TTC549 (cell line): ENCODE results near the gene F7.
"Not testable (repeated sequence)": the region's sequence is repeated elsewhere in the genome, so short reads cannot be mapped to it uniquely, and the experiment has no call there.

Experiments
- FAIRE-seq: peaks from 2 replicates; lab custom pipeline; 2012; peaks lifted over from hg19 to GRCh38; lab: Jason Lieb, UNC

Gene F7

DNA sequence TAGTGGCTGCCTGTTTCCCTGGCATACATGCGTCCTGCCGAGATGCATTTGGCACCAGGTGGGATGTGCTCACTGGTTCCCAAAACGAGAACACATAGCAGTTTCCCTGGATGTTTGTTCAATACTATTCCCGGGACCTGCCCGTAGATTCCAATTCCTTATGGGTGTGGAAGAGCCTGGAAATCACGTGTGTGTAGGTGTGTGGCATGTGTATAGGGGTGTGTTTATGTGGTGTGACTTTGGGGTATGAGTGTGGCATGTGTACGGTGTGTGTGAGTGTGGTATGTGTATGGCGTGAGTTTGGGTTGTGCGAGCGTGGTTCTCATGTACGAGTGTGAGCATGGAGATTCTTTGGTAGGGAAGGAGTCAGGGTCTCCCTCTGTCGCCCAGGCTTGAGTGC lies 2.9 kb upstream of the F7 start:
- FAIRE-seq, result no peak

DNA sequence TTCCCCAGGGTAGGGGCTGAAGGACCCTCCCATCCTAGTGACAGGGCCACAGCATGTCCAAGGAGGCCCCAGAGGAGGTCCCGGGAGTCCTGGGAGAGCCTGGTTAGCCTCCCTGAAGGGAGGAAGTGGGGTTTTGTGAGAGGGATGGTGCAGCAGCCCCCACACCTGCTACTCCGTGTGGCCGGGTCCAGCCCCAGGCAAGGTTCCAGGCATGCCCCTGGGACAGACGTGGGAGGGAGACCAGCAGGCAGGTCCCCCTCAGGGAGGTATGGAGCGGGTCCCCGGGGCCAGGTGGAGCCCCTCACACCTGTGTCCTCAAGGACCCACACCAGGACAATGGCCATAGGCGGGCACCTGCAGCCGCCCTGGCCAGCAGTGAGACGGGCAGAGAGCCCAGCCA lies 1.9 kb upstream of the F7 start:
- no peak for FAIRE-seq

DNA sequence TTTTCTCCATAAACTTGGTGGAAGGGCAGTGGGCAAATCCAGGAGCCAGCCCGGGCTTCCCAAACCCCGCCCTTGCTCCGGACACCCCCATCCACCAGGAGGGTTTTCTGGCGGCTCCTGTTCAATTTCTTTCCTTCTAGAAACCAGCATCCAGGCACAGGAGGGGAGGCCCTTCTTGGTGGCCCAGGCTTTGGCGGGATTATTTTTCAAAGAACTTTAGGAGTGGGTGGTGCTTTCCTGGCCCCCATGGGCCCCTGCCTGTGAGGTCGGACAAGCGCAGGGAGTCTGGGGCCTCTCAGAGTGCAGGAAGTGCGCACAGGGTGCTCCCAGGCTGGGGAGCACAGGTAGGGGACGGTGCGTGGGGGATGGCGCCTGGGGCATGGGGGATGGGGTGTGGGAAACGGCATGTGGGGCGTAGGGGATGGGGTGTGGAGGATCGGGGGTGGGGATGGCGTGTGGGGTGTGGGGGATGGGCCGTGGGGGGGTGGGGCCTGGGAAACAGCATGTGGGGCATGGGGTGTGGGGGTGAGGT lies 396 bp downstream of the F7 start:
- FAIRE-seq, result no peak

DNA sequence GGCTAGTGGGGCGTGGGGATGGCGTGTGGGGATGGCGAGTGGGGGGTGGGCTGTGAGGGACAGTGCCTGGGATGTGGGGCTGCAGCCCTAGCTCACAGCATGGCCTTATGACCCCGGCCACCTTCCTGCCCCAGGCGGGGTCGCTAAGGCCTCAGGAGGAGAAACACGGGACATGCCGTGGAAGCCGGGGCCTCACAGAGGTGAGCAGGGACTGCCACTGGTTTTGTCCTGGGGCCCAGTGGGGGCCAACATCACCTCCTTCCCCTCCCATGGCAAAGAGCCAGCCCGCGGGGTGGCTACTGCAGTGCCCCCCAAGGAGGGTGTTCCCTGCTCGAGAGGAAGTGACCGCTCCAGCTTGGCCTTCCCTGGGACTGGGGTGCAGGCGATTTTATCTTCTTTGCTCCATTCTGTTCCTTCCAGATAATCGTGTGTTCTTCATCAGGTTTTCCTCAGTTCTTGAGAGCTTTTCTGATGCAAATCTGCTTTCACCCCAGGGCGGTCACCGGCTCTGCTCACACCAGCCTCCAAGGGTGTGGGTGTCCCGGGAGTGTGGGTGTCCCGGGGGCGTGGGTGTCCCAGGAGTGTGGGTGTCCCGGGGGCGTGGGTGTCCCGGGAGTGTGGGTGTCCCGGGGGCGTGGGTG lies 1.2 kb downstream of the F7 start:
- no peak for FAIRE-seq

DNA sequence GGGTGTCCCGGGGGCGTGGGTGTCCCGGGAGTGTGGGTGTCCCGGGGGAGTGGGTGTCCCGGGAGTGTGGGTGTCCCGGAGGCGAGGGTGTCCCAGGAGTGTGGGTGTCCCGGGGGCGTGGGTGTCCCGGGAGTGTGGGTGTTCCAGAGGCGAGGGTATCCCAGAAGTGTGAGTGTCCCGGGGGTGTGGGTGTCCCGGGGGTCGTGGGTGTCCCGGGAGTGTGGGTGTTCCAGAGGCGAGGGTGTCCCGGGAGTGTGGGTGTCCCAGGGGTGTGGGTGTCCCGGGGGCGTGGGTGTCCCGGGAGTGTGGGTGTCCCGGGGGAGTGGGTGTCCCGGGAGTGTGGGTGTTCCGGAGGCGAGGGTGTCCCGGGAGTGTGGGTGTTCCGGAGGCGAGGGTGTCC lies 2.9 kb downstream of the F7 start:
- FAIRE-seq, result not testable (repeated sequence)

DNA sequence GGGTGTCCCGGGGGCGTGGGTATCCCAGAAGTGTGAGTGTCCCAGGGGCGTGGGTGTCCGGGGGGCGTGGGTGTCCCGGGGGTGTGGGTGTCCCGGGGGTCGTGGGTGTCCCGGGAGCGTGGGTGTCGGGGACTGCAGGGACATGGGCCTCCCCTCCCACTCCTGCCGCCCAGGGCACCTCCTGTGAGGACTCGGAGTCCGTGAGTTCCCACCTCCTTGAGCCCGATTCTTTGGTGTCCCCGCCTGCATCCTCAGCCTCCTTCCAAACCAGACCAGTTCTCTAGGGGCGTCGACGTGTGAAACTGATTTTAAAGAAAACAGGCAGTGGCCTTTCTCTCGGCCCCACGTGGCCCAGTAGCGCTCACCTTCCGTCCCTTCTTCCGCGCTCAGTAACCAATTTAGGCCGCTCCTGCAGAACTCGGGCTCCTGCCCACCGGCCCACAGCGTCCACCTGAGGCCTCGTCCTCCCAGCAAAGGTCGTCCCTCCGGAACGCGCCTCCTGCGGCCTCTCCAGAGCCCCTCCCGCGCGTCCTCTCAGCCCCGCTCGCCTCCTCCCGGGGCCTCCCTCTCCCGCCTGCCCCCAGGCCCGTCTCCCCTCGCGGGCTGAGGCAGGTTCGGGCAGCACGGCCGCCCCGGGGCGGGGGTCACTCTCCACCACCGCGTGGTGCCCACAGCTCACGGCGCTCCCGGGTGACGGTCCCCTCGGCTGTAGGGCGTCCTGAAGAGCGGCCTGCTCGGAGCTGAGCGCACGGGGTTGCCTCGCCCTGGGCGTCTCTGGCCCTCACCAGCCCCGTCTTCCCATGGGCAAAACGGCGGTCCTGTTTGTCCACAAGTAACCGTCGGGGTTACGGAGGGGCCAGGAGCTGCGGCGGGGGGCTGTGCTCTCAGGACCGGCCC lies 3.8 kb downstream of the F7 start:
- no peak for FAIRE-seq

DNA sequence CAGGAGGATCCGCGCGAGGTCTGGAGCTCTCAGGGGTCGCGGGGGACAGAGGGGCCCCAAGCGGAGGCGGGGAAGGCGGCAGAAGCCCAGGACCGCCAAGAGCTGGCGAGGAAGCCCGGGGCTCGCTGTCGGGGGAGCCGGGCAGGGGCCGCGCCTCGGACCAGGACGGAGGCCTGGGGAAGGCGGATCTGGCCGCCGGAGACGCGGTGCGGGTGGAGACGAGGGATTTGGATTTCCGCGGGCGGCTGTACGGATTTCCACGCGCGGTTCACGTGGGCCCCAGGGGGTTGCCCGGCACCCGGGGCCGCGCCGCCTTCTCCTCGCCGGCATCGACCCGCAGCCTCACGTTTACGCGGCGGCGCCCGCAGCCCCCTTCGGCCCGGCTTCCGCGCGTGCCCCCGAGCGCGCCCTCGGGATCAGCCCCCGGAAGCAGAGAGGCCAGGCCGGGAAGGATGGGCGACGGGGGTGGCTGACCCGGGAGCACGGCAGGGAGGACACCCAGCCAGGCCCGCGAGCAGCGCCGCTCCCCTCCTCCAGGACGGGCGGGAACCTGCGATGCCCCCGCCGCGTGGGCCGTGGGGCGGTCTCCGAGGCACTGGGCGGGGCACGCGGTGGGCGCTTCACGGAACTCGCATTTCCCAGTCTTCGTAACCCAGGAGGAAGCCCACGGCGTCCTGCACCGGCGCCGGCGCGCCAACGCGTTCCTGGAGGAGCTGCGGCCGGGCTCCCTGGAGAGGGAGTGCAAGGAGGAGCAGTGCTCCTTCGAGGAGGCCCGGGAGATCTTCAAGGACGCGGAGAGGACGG lies 4.7 kb downstream of the F7 start:
- FAIRE-seq, result no peak

DNA sequence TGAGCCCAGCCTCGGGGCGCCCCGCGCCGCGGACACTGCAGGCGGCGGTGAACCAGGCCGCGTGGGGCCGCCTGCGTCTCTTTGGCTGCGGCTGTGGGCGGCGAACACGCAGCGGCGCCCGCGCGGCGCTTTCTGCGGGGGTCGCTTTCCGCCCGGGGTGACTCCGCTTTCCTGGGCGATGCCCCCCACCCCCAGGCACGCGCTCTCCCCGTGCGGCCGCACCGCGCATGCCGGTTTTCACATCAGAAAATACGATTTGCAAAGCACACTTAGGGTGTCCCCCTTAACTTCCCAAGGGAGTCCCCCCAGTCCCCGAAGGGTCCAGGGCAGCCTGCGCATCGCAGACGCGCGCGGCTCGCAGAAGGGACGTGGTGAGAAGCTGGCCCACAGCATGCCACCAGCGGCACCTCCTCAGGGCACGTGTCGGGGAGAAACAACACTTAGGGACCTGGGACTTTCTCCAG lies 5.3 kb downstream of the F7 start:
- FAIRE-seq, result no peak

DNA sequence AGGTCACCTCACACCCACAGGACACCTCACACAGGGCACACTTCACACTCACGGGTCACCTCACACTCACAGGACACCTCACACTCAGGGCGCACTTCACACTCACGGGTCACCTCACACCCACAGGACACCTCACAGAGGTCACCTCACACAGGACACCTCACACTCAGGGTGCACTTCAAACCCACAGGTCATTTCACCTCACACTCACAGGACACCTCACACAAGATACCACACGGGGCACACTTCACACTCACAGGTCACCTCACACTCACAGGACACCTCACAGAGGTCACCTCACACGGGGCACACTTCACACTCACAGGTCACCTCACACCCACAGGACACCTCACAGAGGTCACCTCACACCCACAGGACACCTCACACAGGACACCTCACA lies 6.2 kb downstream of the F7 start:
- FAIRE-seq, result not testable (repeated sequence)

DNA sequence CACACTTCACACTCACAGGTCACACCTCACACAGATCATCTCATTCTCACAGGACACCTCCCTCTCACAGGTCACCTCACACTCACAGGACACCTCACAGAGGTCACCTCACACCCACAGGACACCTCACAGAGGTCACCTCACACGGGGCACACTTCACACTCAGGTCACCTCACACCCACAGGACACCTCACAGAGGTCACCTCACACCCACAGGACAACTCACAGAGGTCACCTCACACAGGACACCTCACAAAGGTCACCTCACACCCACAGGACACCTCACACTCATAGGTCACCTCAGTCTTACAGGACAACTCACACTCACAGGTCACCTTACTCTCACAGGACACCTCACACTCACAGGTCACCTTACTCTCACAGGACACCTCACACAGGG lies 6.9 kb downstream of the F7 start:
- FAIRE-seq, result not testable (repeated sequence)

DNA sequence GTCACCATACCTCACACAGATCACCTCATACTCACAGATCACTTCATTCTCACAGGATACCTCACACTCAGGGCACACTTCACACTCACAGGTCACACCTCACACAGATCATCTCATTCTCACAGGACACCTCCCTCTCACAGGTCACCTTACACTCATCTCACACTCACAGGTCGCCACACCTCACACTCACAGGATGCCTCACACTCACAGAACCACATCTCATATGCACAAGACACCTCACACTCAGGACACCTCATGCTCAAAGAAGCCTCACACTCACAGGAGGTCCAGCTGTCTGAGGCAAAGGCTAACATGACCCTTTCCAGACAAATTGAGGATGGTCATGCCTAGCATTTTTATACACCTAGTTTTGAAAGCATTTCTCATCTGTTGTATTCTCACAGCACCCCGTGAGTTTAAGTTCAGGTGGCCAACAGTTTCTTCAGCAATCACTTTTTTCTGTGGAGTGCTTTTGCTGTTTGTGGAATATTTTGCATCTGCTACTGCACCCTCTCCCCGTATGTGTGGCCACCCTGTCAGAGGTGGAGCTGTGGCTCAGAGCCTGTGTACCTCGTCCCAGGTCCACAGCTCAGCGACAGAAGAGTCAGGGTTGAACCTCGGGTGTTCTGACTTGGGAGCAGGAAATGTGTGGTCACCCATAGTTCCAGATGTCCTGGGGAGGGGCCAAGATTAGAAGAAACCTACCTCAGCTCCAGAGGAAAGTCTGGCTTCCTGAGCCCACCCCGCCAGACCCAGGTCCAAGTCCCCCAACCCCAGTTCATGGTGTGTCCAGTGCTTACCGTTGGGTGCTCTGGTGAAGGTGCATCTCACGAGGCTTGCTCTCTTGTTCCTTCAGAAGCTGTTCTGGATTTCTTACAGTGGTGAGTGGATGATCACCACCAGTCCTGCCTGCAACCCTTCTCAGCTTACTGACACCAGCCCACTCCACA lies 7.6 kb downstream of the F7 start:
- no peak for FAIRE-seq

DNA sequence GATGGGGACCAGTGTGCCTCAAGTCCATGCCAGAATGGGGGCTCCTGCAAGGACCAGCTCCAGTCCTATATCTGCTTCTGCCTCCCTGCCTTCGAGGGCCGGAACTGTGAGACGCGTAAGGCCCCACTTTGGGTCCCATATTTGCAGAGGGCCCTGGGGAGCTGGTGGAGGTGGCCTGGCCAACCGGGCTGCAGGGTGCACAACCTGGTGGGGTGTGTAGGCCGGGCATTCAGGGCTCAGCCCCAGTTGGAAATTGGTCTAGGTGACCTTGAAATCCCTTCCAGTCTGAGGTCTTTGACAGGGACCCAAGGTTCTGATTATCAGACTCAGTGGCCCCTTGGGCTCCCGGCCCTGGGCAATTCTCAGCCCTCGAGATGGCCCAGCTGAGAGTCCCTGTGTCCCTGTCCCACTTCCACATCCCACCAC lies 8.3 kb downstream of the F7 start:
- no peak for FAIRE-seq

DNA sequence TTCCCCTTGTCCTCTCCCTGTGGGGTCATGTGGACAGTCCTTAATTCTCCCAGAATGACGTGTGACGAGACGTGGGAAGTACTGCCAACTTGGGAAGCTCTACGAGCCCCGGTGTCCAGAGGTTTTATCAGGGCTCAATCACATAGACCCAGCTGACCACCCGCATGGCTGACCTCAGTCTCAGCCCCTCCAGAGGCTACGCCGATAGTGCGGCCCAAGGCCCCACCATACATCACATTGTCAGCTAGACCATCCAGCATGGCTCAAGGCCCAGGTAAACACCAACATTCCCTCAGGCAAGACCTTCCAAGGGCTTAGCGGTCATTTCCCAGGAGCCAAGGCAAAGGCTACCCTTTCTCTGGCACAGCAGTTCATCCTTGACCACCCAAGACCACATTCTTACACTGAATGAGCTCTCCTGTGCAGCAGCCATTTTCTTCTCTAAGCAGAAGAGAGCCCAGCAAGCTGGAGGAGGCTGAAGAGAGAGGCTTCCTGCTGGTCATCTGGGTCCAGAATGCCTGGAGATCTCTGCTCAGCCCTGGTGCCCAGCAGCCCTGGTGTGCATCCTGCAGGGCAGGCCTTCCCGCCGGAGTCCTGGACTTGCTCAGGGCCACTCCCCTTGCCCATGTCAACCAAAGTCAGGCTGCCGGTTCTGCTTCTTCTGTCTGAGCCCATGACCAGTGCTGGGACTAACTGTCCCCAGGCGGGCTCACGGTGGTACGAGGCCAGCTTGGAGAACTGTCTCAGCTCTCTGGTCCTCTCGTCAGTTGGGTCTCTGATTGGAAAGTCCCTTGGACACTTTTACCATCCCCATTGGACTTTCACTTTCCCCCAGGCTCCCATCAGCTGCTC lies 9.1 kb downstream of the F7 start:
- FAIRE-seq, result no peak

DNA sequence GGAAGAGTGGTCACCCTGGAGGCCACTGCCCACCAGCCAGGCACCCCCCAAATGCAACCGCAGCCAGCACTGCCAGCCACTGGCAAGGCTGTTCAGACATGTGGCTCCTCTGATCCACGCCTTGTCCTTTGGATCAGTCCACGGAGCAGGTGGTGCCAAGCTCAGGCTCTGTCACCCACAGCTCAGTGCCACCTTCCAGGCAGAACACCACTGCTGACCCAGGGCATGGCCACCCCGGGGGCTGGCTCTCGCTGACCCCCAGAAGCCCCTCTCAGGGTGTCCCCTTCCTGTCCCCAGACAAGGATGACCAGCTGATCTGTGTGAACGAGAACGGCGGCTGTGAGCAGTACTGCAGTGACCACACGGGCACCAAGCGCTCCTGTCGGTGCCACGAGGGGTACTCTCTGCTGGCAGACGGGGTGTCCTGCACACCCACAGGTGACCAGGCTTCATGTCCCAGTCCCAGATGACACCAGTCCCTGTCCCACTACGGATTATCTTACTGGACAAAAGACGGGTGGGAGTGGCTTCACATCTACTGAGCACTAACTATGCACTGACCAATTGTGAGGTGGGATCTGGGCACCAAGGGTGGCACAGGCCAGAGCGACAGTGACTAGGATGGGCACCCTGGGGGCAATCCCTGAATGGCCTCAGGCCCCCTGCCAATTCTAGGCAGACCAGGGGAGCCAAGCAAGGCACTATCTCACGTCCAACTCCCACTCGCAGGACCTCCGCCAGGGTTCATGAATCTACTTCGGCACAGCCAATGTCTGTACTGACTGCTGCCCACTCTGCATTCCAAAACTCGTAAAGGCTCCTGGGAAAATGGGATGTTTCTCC lies 10.0 kb downstream of the F7 start:
- no peak for FAIRE-seq

DNA sequence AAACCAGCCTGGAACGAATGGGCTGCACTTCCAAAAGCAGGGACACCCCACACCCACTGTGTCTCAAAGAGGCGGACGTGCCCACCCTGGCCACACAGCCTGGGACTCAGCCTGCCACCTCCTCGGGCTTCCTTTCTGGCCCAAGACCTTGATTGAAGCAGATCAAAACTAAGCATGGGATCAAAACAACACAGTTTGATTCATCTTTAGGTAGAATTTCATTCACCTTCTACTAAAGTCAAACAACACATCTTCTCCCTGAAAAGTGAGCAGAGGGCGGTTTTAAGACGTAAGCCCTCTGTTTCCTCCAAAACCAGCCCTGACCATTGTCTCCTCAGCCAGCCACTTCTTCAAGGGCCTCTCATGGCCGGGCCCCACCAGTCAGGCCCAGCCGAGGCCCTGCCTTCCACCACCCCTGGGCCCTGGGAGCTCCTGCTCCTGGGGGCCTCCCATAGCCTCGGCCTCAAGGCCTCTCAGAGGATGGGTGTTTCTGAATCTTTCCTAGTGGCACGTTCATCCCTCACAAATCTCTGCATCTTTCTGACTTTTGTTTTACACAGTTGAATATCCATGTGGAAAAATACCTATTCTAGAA lies 10.7 kb downstream of the F7 start:
- no peak for FAIRE-seq

DNA sequence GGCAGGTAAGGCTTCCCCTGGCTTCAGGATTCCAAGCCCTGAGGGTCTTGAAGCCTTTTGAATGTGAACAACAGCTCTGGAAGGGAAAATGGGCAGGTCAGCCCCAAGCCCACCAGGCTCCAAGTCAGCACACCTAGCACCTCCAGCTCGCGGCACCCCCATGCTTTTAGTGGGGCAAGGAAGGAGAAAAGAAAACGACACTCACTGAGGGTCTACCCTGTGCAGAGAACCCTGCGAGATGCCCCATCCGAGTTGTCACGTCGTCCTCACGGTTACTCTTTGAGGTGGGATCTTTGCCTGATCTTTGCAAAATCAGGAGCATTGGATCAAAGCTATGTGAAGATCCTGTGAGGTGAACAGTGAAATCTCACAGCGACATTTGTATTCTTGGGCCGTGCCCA lies 11.3 kb downstream of the F7 start:
- no peak for FAIRE-seq

DNA sequence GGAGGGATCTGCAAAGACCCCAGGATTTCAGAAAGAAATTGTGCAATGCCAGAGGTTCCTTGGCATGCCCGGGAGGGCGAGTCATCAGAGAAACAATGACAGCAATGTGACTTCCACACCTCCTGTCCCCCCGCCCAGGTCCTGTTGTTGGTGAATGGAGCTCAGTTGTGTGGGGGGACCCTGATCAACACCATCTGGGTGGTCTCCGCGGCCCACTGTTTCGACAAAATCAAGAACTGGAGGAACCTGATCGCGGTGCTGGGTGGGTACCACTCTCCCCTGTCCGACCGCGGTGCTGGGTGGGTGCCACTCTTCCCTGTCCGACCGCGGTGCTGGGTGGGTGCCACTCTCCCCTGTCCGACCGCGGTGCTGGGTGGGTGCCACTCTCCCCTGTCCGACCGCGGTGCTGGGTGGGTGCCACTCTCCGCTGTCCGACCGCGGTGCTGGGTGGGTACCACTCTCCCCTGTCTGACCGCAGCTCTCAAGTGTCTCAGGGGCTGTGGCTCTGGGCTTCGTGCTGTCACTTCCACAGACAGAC lies 11.8 kb downstream of the F7 start:
- no peak for FAIRE-seq

DNA sequence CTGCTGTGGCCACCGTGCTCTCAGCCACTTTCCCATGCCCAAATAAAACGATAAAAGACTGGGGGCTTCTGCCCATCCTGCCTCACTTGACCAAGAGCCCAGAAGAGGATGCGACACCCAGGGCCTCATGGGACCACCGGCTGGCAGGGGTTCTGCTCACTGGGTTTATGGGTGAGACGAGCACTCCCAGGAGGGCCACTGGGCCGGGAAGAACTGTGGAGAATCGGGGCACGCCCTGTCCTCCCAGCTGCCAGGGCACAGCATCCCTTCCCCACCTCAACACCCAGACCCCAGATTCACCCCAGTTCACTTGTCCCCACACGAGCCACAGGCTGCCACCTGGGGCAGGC lies 12.3 kb downstream of the F7 start:
- no peak for FAIRE-seq
